HG02840 (cell line): ENCODE data around the gene TRMT44.

Experiments used
- ATAC-seq: cut with Tn5 transposase; IDR thresholded peaks from one replicate; pipeline ENCODE4 v1.9.1; 2021; ENCODE audit warnings: mild to moderate bottlenecking, moderate library complexity, moderate number of reproducible peaks; ENCODE audit not compliant: unreplicated experiment, low FRiP score

The TRMT44 gene, protein sequence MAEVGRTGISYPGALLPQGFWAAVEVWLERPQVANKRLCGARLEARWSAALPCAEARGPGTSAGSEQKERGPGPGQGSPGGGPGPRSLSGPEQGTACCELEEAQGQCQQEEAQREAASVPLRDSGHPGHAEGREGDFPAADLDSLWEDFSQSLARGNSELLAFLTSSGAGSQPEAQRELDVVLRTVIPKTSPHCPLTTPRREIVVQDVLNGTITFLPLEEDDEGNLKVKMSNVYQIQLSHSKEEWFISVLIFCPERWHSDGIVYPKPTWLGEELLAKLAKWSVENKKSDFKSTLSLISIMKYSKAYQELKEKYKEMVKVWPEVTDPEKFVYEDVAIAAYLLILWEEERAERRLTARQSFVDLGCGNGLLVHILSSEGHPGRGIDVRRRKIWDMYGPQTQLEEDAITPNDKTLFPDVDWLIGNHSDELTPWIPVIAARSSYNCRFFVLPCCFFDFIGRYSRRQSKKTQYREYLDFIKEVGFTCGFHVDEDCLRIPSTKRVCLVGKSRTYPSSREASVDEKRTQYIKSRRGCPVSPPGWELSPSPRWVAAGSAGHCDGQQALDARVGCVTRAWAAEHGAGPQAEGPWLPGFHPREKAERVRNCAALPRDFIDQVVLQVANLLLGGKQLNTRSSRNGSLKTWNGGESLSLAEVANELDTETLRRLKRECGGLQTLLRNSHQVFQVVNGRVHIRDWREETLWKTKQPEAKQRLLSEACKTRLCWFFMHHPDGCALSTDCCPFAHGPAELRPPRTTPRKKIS

DNA sequence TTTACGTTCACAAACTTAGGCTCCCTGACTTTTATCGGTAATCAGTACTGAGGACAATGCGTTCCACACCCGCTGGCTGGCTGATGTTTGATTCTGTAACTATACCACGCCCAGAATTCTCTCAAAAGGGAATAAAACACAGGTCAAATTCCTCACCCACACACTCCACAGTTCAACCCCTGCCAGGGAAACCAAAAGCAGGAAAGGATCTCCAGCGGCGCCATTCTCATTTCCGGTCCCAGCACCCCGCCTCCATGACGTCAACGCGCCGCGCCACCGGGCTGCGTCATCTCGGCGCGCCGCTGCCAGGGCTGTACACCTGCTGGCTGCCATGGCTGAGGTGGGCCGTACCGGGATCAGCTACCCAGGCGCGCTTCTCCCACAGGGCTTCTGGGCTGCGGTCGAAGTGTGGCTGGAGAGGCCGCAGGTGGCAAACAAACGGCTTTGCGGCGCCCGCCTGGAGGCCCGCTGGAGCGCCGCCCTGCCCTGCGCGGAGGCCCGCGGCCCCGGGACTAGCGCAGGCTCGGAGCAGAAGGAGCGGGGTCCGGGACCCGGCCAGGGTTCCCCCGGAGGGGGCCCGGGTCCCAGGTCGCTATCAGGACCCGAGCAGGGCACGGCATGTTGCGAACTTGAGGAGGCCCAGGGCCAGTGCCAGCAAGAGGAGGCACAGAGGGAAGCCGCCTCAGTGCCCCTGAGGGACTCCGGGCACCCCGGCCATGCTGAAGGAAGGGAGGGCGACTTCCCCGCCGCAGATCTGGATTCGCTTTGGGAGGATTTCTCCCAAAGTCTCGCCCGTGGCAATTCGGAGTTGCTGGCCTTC is at the start of gene TRMT44, which contains the start of gene ACOX3:
Gene TRMT44 (plus strand): TSS at position 286 of the 820 bp plus-strand sequence. CDS start 46 bp downstream, at position 332.
Gene ACOX3 (minus strand): TSS at position 232 of the 820 bp plus-strand sequence. CDS start 24,202 bp downstream, outside the sequence.
- peak; percentile 82 for ATAC-seq

DNA sequence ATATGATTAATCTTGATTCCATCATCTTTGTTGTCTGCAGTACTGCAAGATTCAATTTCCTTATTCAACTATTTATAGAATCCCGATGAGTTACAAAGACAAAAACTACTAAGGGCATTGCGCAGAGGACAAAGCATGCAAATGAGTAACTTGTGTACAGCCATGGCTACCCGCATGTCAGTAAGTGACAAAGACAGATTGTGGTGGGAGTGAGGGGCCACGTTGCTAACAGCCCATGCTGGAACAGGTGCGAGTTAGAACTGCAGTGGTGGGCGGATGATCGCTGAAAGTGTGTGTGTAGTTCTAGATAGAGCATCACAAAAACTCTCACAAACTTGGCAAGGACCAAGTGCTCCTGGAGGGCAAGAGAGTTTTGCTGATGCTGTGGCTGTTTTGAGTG is 49.5 kb upstream of the TRMT44 start:
- no peak for ATAC-seq

DNA sequence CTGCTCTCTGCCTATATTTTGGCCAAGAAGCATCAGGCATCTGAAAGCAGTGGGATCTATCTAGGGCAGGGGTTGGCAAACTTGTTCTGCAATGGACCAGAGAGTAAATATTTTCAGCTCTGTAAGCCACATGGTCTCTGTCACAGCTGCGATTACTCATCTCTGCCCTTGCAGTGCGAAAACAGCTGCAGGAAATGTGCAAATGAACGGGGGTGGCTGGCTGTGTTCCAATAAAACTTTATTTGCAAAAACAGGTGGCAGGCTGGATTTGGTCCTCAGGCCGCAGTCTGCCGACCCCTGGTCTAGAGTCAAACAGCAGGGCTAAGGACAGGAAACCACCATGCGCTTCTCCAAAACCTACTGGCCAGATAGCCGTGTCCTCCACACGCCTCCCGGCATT is 48.6 kb upstream of the TRMT44 start:
- peak; percentile 85 for ATAC-seq

DNA sequence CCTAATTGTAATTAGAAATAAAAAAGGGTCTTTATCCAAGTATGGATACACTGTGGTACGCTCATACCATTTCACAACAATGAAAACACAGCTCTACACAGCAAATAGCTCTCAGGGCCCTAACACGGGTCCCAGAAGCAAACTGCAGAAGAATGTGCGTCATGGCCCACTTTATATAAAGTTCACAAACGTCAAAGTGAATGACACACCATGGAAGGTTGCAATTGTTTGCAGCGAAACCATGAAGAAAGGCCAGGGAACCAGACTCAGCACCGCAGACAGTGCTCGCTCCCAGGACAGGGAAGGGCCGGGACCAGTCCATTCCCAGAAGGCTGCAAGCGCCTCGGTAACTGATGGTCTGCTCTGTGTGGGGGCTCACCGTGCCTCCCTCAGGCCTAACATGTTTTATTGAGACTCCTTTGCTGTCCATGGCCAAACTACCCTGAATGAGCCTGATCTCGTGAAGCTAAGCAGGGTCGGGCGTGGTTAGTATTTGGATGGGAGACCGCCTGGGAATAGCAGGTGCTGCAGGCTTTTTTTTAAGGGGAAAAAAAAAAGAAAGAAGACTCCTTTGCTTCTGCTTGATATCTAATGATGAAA is 47.9 kb upstream of the TRMT44 start:
- no peak for ATAC-seq

DNA sequence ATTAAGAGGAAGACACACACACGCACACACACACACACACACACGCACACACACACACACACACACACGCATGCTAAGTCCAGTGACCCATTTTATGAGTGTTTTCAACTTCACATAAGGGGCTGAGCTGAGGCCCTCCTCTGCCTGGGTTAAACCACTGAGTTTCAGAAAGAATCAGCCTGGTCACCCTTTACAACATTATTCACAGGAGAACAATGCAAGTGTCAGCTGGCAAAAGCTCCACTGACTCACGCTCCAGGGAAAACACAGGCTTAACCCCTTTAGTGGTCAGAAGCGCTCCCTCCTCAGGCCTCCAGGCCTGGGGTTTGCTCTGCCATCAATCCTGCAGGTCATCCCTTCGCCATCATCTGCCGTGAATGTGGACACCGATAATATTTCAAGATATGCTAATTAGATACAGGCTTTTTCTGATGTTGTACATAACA is 47.0 kb upstream of the TRMT44 start:
- no peak for ATAC-seq

DNA sequence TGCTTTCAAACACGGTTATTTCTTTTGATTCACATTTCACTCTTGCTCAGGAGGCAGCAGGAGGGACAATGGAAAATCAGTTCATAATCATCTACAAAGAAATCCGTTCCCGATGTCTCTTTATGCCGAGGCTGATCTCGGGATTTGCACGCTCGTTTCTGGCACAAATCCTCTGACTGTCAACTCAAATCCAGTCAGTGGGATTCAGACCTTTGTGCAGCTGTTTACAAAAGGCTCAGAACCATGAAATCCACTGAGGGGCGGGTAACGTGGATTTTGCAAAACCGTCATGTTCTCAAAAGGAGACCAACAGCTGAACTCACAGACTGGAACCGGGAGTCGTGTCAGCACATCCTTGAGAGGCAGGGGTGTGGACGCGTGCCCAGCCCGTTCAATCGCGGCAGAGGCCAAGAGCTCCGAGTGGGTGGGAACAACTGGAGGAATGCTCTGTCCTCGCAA is 46.5 kb upstream of the TRMT44 start:
- no peak for ATAC-seq

DNA sequence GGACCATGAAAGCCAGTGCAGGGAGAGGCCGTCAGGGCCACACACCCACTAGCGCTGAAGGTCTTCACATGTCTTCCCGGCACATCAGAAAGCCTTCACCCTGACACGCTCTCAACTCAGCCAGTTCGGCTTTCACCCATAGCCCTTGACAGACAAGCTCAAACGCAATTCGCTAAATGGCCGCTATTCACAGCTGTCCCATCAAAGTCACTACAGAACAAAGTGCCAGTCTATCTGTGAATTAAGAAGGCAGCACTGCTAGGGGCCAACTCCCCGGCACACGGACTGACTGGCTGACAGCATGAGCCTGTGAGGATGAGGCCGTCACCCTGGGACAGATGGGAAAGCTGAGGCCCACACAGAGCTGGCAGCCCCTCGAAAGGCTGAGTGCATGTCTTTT is 45.8 kb upstream of the TRMT44 start:
- ATAC-seq = no peak

DNA sequence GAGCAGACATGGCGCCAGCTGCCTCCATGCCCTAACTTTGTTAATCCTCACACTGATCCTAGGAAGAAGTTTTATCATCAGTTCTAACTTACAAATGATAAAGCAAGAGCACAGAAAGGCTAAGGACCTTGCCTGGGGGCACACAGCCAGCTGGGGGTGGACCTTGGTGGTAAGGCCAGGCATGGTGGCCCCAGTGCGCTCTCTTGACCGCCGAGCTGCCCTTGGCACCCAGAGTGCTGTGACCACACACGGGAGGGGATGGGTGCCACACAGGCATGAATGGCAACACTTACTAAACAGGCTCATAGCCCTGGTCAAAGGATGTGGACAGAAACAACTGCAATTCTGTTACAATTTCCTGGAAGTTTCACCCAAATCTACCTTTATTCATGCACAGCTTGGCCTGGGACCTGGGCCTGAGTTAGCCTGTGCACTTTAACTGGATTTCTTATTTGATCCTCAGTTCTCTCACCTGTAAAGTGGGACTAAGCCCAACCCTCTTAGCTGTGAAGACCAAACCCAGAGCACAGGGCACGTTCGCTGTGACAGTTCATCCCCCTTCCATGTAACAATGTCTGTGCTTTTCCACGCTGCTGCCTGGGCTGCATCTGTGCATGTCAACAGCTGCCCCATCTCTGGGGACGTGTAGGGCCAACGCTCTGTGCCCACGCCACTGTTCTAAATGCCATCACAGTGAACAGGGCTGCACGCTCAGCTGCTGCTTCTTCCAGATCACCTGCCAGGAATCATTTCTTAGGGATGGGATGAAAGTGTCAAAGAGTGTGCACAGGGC is 44.9 kb upstream of the TRMT44 start:
- ATAC-seq = no peak

DNA sequence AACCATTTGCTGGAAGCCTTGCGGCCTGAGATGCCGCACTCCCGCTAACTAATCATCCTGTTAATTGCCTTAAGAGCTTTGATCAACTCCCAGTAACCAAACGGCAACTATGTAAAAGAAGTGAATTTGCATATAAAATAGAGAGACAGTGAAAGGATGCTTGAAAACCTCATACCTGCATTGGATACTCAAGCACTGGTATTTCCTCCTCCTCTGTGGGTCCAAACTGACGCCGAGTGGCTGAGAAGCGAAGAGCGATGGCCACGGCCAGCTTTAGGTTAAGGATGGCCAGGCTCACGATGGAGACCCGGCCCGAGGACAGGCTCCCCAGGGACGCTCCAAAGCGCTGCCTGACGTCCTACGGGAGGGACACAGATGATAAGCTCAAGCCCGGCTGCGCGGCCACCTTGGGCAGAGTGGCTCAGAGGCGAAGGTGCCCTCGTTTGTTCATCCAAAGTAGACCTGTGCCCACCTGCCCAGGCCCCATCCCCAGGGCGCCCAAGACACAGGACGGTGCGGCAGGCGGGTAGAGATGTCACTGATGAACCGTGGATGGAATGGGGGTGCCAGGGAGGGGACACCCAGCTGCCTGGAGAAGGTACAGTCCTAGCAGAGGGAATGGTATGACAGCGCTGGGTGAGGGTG is 43.7 kb upstream of the TRMT44 start:
- no peak for ATAC-seq

DNA sequence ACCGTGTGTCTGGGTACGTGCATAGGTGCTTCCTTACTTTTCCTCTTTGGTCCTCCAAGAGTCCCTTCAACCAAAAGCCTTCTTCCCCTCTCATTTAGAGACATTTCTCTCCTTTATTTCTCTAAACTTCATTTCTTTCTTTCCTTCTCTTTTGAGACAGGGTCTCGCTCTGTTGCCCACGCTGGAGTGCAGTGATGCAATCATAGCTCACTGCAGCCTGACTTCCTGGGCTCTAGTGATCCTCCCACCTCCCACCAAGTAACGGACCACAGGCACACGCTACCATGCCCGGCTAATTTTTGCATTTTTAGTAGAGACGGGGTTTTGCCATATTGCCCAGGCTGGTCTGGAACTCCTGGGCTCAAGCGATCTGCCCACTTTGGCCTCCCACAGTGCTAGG is 42.2 kb upstream of the TRMT44 start:
- no peak for ATAC-seq

DNA sequence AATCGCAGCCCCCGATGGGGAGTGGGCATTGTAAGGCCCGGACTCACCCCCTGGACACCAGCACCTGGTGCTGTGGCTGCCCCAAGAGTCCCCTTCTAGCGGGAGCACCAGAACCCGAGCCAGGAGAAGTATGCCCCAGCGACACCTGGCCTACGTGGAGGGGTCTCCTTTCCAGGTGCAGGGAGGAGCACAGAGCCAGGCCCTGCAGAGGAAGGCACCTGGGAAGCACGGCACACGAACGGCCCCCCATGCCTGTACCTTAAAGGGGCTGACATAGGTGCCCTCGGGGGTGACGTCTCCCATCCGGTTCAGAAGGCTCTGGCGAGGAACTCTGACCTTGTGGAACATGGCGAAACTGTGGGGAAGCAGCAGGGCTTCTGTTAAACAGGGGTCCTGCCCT is 41.3 kb upstream of the TRMT44 start:
- ATAC-seq = no peak

DNA sequence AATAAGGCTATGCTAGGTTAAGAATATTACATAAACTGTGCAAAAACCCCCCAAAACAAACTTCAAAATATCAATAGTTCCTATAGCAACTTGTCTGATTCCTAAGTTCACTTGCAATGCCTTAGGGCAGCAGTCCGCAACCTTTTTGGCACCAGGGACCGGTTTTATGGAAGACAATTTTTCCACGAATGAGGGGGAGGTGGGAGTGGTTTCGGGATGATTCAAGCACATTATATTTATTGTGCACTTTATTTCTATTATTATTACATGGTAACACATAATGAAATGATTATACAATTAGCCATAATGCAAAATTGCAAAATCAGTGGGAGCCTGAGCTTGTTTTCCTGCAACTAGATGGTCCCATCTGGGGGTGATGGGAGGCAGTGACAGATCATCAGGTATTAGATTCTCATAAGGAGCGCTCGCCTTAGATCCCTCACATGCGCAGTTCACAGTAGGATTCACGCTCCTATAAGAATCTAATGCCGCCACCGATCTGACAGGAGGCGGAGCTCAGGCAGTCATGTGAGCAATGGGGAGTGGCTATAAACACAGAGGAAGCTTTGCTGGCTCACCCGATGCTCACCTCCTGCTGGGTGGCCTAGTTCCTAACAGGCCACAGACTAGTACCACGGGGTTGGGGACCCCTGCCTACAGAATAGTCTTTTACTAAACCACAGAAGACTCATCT is 39.8 kb upstream of the TRMT44 start:
- no peak for ATAC-seq

DNA sequence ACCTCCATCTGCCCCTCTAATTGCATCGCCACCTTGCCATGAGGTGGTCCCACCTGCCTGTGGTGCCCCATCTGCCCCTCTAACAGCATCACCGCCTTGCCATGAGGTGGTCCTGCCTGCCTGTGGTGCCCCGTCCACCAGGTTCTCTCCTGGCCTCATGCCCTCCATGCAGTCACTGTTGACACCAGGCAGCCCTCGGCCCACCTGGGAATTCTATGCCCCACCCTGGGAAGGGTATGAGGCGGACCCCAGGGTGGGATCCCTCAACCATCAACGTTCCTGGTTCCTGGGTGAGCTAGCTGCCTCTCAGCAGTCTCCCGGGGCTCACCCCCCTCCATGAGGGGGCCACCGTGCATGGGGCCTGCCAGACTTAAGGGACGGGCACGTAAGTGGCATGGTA is 38.9 kb upstream of the TRMT44 start:
- no peak for ATAC-seq

DNA sequence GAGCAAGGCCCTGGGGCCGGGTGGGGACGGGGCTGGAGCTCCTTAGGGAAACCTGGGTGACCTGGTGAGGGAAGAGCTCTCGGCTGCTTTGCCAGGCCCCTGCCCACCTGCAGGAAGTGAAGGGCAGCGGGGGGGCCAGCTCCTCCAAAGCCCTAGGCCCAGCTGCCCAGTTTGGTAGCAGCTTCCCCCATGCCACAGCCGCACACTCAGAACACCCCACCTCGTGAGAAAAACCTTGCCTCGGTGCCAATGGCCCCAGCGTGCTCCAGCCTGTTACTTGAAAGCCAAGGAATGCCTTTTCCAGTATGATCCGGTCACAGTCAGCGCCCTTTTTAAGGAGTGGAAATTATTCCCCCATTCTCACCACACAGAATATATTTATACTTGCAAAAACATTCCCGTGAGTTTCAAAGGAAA is 38.4 kb upstream of the TRMT44 start:
- no peak for ATAC-seq

DNA sequence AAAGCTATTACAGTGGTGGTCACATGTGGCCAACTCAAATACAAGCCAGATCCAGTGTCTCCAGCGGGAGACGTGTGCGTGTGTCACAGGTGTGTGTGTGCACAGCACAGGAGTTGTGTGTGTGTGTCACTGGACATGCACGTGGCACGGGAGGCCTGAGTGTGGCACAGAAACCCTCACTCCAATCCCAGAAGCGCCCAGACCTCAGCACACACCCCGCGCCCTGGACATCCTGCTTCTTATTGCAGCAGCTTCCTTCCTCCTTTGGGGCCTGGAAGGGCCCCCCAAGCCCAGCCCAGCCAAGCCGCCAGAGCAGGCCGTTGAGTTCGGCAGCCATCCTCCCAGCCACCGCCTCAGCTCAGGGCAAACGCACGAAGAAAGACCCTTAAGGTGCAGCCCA is 37.9 kb upstream of the TRMT44 start:
- ATAC-seq = no peak

DNA sequence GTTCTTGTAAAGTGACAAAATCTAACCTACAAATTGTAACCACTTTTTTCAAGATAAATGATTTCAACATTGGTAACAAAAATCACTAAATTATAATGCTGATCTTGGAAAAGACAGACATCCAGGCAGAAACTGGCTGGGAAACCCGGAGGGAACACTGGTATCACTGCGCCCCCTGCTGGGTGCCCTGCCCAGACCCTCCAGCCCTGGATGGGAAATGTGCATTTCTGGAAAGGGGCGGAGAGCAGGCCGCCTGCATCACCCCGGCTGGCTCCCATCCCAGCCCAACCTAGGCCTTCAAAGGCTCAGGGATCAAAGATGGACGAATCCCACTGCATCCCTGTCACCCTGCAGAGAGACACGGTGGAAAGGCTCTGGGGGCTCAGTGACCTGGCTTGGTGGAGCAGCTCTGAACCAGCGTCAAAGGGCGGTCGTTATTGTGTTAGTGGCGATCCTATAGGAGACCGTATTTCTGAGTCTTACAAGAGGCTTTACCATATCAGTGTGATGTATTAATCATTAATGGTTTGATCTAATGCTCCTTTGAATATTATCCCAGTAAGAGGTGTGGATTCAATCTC is 37.3 kb upstream of the TRMT44 start:
- no peak for ATAC-seq

DNA sequence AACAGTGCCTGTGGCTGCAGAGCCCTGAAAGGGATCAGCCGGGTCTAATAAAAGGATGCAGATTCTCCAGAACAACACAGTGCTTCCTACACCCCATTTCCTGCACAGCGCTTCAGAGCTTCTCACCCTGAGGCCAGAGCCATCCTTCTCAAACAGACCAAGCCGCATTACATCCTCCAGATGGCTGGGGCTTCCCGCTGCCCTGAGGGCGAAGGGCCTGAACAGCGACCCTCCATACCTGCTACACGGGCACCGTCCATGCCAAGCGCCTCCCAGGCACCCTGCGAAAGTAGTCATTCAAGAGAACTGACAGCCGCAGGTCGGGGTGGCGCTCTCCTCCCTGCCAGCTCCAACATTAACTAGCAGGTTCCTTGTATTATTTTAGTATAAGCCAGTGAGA is 36.6 kb upstream of the TRMT44 start:
- ATAC-seq = no peak
